Keratinocyte (primary cell): ENCODE measurements around the gene SF3A1. TPM values are rescaled to one million over a fixed set of nuclear protein-coding genes. Genes with fewer than 3 reads are reported as not detected.

ENCODE experiments used
- DNase-seq: peaks from one replicate; pipeline ENCODE4 v3.0.0-alpha.2; 2011; ENCODE audit warnings: low read depth, missing footprints, low spot score
- FAIRE-seq: peaks from 2 replicates; lab custom pipeline; 2011; peaks lifted over from hg19 to GRCh38; lab: Jason Lieb, UNC
- H2AFZ ChIP-seq: 2 replicates; pipeline ENCODE4 v1.6.0; 2012; ENCODE audit warnings: low read length, control low read depth, inconsistent platforms; ENCODE audit not compliant: control insufficient read depth
- H3K27ac ChIP-seq: 2 replicates; pipeline ENCODE4 v1.5.1; 2011; ENCODE audit warnings: low read length; ENCODE audit not compliant: control insufficient read depth, insufficient read depth
- H3K27me3 ChIP-seq: 3 replicates; pipeline ENCODE4 v1.6.0; 2011; ENCODE audit warnings: low read length; ENCODE audit not compliant: control insufficient read depth, insufficient read depth; ENCODE audit errors: extremely low read depth
- H3K36me3 ChIP-seq, 2 experiments: 2 replicates in 1 of 2; 3 replicates in 1 of 2; pipeline ENCODE4 v1.5.1; 2011; ENCODE audit warnings: low read length in 2 of 2, mild to moderate bottlenecking in 1 of 2; ENCODE audit not compliant: control insufficient read depth in 2 of 2, insufficient read depth in 2 of 2; ENCODE audit errors: extremely low read depth in 1 of 2
- H3K4me1 ChIP-seq: 3 replicates; pipeline ENCODE4 v1.5.1; 2011; ENCODE audit warnings: low read length; ENCODE audit not compliant: control insufficient read depth, insufficient read depth; ENCODE audit errors: extremely low read depth
- H3K4me2 ChIP-seq: 3 replicates; pipeline ENCODE4 v1.6.0; 2011; ENCODE audit warnings: low read depth, low read length; ENCODE audit not compliant: control insufficient read depth, insufficient read depth; ENCODE audit errors: extremely low read depth
- H3K4me3 ChIP-seq, 3 experiments: fragments of 200-600 bp in 1 of 3; sonication (generic) in 1 of 3; 2 replicates in 2 of 3; 3 replicates in 1 of 3; pipeline ENCODE4 v1.5.1; 2011 to 2016; ENCODE audit warnings: low read length in 3 of 3, mild to moderate bottlenecking in 3 of 3, control low read depth in 2 of 3, inconsistent platforms in 1 of 3, low read depth in 1 of 3, mixed read lengths in 1 of 3, mixed run types in 1 of 3, moderate library complexity in 1 of 3; ENCODE audit not compliant: control insufficient read depth in 2 of 3, insufficient read depth in 2 of 3; ENCODE audit errors: extremely low read depth in 1 of 3
- H3K79me2 ChIP-seq: 2 replicates; pipeline ENCODE4 v1.6.0; 2012; ENCODE audit warnings: low read length; ENCODE audit not compliant: control insufficient read depth, insufficient read depth
- H3K9ac ChIP-seq: 3 replicates; pipeline ENCODE4 v1.6.0; 2011; ENCODE audit warnings: low read length; ENCODE audit not compliant: control insufficient read depth, insufficient read depth; ENCODE audit errors: extremely low read depth
- H3K9me1 ChIP-seq: 3 replicates; pipeline ENCODE4 v1.6.0; 2011; ENCODE audit warnings: low read length; ENCODE audit not compliant: control insufficient read depth, insufficient read depth; ENCODE audit errors: extremely low read depth
- H3K9me3 ChIP-seq: 2 replicates; pipeline ENCODE4 v1.5.1; 2012; ENCODE audit warnings: low read depth, low read length; ENCODE audit not compliant: control insufficient read depth
- H4K20me1 ChIP-seq: 3 replicates; pipeline ENCODE4 v1.6.0; 2011; ENCODE audit warnings: low read length; ENCODE audit not compliant: control insufficient read depth, insufficient read depth; ENCODE audit errors: extremely low read depth
- CTCF ChIP-seq, 3 experiments: IDR thresholded peaks in 1 of 3; conservative IDR thresholded peaks in 1 of 3; optimal IDR thresholded peaks in 1 of 3; 2 replicates in 2 of 3; 3 replicates in 1 of 3; pipeline versions ENCODE3 to v1.5.1; 2011; ENCODE audit warnings: low read length in 3 of 3, mild to moderate bottlenecking in 3 of 3, moderate library complexity in 2 of 3, control low read depth in 1 of 3, inconsistent platforms in 1 of 3; ENCODE audit not compliant: insufficient read depth in 2 of 3; ENCODE audit errors: extremely low read depth in 1 of 3
- EZH2 ChIP-seq: IDR thresholded peaks from one replicate; pipeline ENCODE4 v1.6.1; 2012; ENCODE audit warnings: inconsistent platforms, mild to moderate bottlenecking, low read length, moderate library complexity
- dilution Hi-C: fragments of 300-500 bp; cut with MboI; formaldehyde crosslinking; loops from one replicate; pipeline ENCODE4 v1.7.0; 2020; ENCODE audit warnings: low sequenced_read_pairs; ENCODE audit not compliant: extremely low pct_ligation_motif_present
- polyA plus RNA-seq, 5 experiments: library from polyadenylated mRNA; depleted of rRNA in 3 of 5; stranded (reverse) in 3 of 5; stranded (forward) in 1 of 5; unstranded in 1 of 5; fragments of >200 nt; gene quantifications; 1 replicate in 1 of 5; 2 replicates in 3 of 5; 3 replicates in 1 of 5; pipeline versions ENCODE4 v1.2.1 to v1.2.3, GENCODE V29; 2011 to 2012; ENCODE audit warnings: missing spikeins in 2 of 5, low read depth in 1 of 5, low replicate concordance in 1 of 5

Gene SF3A1
- polyA plus RNA-seq, 1 donor (not counting 4 experiments of a cell fraction or from before 2014, with no cell fraction given), result 34.2 TPM

DNA sequence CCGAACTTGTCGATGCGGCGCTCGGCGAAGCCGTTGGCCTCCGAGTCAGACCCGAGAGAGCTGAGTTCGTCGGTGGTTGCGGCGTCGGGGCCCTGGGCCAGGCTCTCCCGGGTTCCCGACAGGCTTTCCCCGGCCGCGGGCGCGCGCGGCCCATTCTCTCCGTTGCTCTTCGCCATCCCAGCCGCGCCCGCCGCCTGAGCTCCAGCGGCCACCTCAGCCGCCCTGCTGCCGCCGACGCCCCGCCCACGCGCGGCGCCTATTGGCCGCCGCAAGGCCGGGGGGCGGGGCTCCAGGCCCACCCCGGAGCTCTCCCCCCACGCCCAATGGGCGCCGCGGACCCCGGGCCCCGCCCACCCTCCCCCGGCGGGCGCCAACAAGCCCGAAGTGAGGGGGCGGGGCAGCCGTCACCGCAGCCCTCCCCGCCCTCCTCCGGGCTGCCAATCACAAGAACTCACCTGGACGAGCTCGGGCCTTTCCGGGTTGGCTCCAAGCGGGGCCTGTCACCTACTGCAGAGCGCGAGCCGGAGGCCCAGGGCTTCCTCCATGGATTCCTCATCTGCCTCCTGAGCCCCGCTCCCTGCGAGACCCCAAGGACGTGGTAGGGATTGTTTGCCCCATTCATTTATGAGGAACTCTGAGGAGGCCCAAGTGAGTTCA lies 29.9 kb downstream of the SF3A1 start, which contains the start of gene TBC1D10A:
Gene TBC1D10A (minus strand): TSS at position 236 of the 657 bp plus-strand sequence. CDS start 60 bp downstream, at position 176.
- dilution Hi-C loops, result no loop called here
- Histone ChIP-seq H3K4me1 (peaks cover 32% of the 10 kb centered on the region), H3K27me3 (no peaks in the 10 kb centered on the region), H3K4me2 (peak within 1 kb of the TSS; percentile 97), H4K20me1 (peaks cover 4% of the 10 kb centered on the region), H3K4me3 (peak within 1 kb of the TSS; percentile 80 to 91 (median 81)), H3K36me3 (peaks cover 0 to 15% of the 10 kb centered on the region in 2 experiments), H3K9ac (peak within 1 kb of the TSS; percentile 83), H2AFZ (peak within 1 kb of the TSS; percentile 54), H3K9me3 (no peaks in the 10 kb centered on the region), H3K79me2 (peaks cover 31% of the 10 kb centered on the region), H3K27ac (peak within 1 kb of the TSS; percentile 74), H3K9me1 (peaks cover 5% of the 10 kb centered on the region)
- DNase-seq, result peak; percentile 71
- no peak for TF ChIP-seq EZH2
- no peak for TF ChIP-seq CTCF (optimal IDR thresholded peaks at IDR 0.05 in 1 of 3, IDR thresholded peaks at IDR 0.05 in 1 of 3, conservative IDR thresholded peaks at IDR 0.05 in 1 of 3; ENCODE audit: extremely low read depth in 1 of 3, insufficient read depth in 2 of 3, low read length in 3 of 3)
- no peak for FAIRE-seq

DNA sequence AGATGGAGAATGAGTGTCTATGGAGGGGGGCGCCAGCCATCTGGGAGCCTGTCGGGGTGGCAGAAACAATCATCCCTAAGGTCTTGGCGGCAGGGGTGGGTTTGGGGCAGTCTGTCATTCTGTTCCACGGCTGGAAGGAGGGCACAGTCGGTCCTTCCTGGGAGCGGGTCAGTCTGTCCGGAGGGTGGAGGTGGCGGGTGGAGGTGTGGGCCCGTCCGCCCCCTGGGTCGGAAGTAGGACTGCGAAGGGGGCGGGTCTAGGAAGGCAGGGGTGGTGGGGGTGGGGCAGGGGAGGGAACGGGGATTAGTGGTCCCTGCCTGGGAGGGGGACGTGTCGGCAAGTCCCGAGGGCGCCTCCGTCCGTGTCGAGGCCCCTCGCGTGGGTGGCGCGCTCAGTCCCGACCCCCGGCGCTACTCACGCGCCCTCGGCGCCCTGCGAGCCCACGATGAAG lies 30.4 kb downstream of the SF3A1 start:
- peaks cover 35% of the 10 kb centered on the region for H3K79me2 ChIP-seq

More for the DNA sequence above, 30.4 kb downstream of the SF3A1 start:
- Histone ChIP-seq H4K20me1 (peaks cover 4% of the 10 kb centered on the region), H3K4me1 (peaks cover 37% of the 10 kb centered on the region), H3K27ac (peak overlapping the region; percentile 74), H3K9me1 (peaks cover 5% of the 10 kb centered on the region), H3K36me3 (peaks cover 0 to 19% of the 10 kb centered on the region in 2 experiments), H3K9ac (peak overlapping the region; percentile 83), H3K4me3 (peak overlapping the region; percentile 80 to 91 (median 81)), H3K27me3 (no peaks in the 10 kb centered on the region), H2AFZ (peak overlapping the region; percentile 54), H3K9me3 (no peaks in the 10 kb centered on the region), H3K4me2 (peak overlapping the region; percentile 97)
- DNase-seq, result no peak
- TF ChIP-seq CTCF (optimal IDR thresholded peaks at IDR 0.05 in 1 of 3, IDR thresholded peaks at IDR 0.05 in 1 of 3, conservative IDR thresholded peaks at IDR 0.05 in 1 of 3; ENCODE audit: extremely low read depth in 1 of 3, insufficient read depth in 2 of 3, low read length in 3 of 3), result no peak
- TF ChIP-seq EZH2, result no peak
- no peak for FAIRE-seq
- dilution Hi-C loops, result no loop called here
